Rectal smooth muscle tissue (tissue), 1 donor: ENCODE data around the gene SETD4.

Experiments
- H3K27ac ChIP-seq: one replicate; pipeline ENCODE4 v1.7.0; 2013; ENCODE audit warnings: low read depth, low read length, inconsistent platforms
- H3K27me3 ChIP-seq: one replicate; pipeline ENCODE4 v1.7.0; 2013; ENCODE audit warnings: low read length; ENCODE audit not compliant: control insufficient read depth, insufficient read depth
- H3K36me3 ChIP-seq: one replicate; pipeline ENCODE4 v1.7.0; 2013; ENCODE audit warnings: low read length; ENCODE audit not compliant: control insufficient read depth, insufficient read depth
- H3K4me1 ChIP-seq: one replicate; pipeline ENCODE4 v1.7.0; 2013; ENCODE audit warnings: low read length; ENCODE audit not compliant: control insufficient read depth, insufficient read depth
- H3K4me3 ChIP-seq: one replicate; pipeline ENCODE4 v1.7.0; 2013; ENCODE audit warnings: low read length
- H3K9ac ChIP-seq: one replicate; pipeline ENCODE4 v1.7.0; 2013; ENCODE audit warnings: low read length

SETD4 gene

GRCh38 chr21:36034211-36034913, 26.0 kb downstream of the SETD4 start:
- Histone ChIP-seq H3K27ac (no peak overlapping the region), H3K36me3 (peaks cover 14% of the 10 kb centered on the region), H3K4me3 (no peak overlapping the region), H3K9ac (no peak overlapping the region), H3K27me3 (no peaks in the 10 kb centered on the region), H3K4me1 (no peaks in the 10 kb centered on the region)

GRCh38 chr21:36032647-36033406, 27.5 kb downstream of the SETD4 start:
- Histone ChIP-seq H3K27me3 (no peaks in the 10 kb centered on the region), H3K4me1 (no peaks in the 10 kb centered on the region)

GRCh38 chr21:36030581-36031189, 29.6 kb downstream of the SETD4 start:
- Histone ChIP-seq H3K4me1 (no peaks in the 10 kb centered on the region), H3K4me3 (no peak overlapping the region), H3K36me3 (peaks cover 3% of the 10 kb centered on the region), H3K27ac (no peak overlapping the region), H3K27me3 (no peaks in the 10 kb centered on the region), H3K9ac (no peak overlapping the region)

More at GRCh38 chr21:36032647-36033406, 27.5 kb downstream of the SETD4 start:
- Histone ChIP-seq H3K27ac (no peak overlapping the region), H3K36me3 (peaks cover 8% of the 10 kb centered on the region), H3K9ac (no peak overlapping the region), H3K4me3 (no peak overlapping the region)

GRCh38 chr21:36029309-36029708, 31.0 kb downstream of the SETD4 start:
- no peaks in the 10 kb centered on the region for H3K27me3 ChIP-seq
- H3K27ac ChIP-seq, result no peak overlapping the region
- H3K4me3 ChIP-seq, result no peak overlapping the region
- no peaks in the 10 kb centered on the region for H3K36me3 ChIP-seq
- no peaks in the 10 kb centered on the region for H3K4me1 ChIP-seq
- no peak overlapping the region for H3K9ac ChIP-seq

GRCh38 chr21:36028127-36029069, 31.9 kb downstream of the SETD4 start:
- Histone ChIP-seq H3K9ac (no peak overlapping the region), H3K4me1 (no peaks in the 10 kb centered on the region), H3K27ac (no peak overlapping the region), H3K27me3 (no peaks in the 10 kb centered on the region), H3K4me3 (no peak overlapping the region), H3K36me3 (no peaks in the 10 kb centered on the region)

- H3K4me3 ChIP-seq, result no peak overlapping the region
- no peaks in the 10 kb centered on the region for H3K36me3 ChIP-seq
- peaks cover 4% of the 10 kb centered on the region for H3K4me1 ChIP-seq
- no peaks in the 10 kb centered on the region for H3K27me3 ChIP-seq
- no peak overlapping the region for H3K9ac ChIP-seq
- H3K27ac ChIP-seq, result no peak overlapping the region
Measured at GRCh38 chr21:36027347-36027746, 33.0 kb downstream of the SETD4 start.

GRCh38 chr21:36024782-36025181, 35.5 kb downstream of the SETD4 start:
- peaks cover 5% of the 10 kb centered on the region for H3K4me1 ChIP-seq
- H3K9ac ChIP-seq, result no peak overlapping the region
- no peak overlapping the region for H3K4me3 ChIP-seq
- H3K27ac ChIP-seq, result no peak overlapping the region
- H3K36me3 ChIP-seq, result no peaks in the 10 kb centered on the region
- no peaks in the 10 kb centered on the region for H3K27me3 ChIP-seq

GRCh38 chr21:36023092-36023480, 37.2 kb downstream of the SETD4 start:
- Histone ChIP-seq H3K4me1 (peaks cover 5% of the 10 kb centered on the region), H3K9ac (no peak overlapping the region), H3K4me3 (no peak overlapping the region), H3K27me3 (no peaks in the 10 kb centered on the region), H3K27ac (peak overlapping the region; percentile 56), H3K36me3 (no peaks in the 10 kb centered on the region)

- no peaks in the 10 kb centered on the region for H3K27me3 ChIP-seq
- peaks cover 5% of the 10 kb centered on the region for H3K4me1 ChIP-seq
- H3K9ac ChIP-seq, result no peak overlapping the region
- H3K4me3 ChIP-seq, result no peak overlapping the region
- H3K36me3 ChIP-seq, result no peaks in the 10 kb centered on the region
- H3K27ac ChIP-seq, result no peak overlapping the region
Measured at GRCh38 chr21:36022427-36023091, 37.8 kb downstream of the SETD4 start.

GRCh38 chr21:36021251-36021837, 39.0 kb downstream of the SETD4 start:
- Histone ChIP-seq H3K27ac (no peak overlapping the region), H3K27me3 (no peaks in the 10 kb centered on the region), H3K36me3 (no peaks in the 10 kb centered on the region), H3K4me3 (no peak overlapping the region), H3K4me1 (peaks cover 5% of the 10 kb centered on the region), H3K9ac (no peak overlapping the region)

- Histone ChIP-seq H3K9ac (no peak overlapping the region), H3K4me1 (no peaks in the 10 kb centered on the region), H3K4me3 (no peak overlapping the region), H3K27ac (no peak overlapping the region), H3K27me3 (no peaks in the 10 kb centered on the region), H3K36me3 (no peaks in the 10 kb centered on the region)
Measured at GRCh38 chr21:36015045-36015444, 45.3 kb downstream of the SETD4 start.
